ENCODE results near the gene PARD3. TPM values are rescaled to one million over a fixed set of nuclear protein-coding genes. Genes with fewer than 3 reads are reported as not detected.

PARD3 gene
- total RNA-seq, 1 donor from 2014 or later: 58.7 TPM

- Mint-ChIP-seq H3K9me3 (no peaks in the 10 kb centered on the region), H3K27me3 (ENCODE audit: insufficient read depth, low read depth) (no peaks in the 10 kb centered on the region), H3K4me3 (no peak overlapping the region)
Observed at GRCh38 chr10:34627331-34627730, 187.8 kb downstream of the PARD3 start.

GRCh38 chr10:34626158-34626880, 188.8 kb downstream of the PARD3 start:
- Histone ChIP-seq H3K4me2 (no peak overlapping the region), H3K27ac (no peak overlapping the region), H3K4me1 (no peaks in the 10 kb centered on the region), H3K9me3 (ENCODE audit: low read depth) (no peaks in the 10 kb centered on the region), H3K79me2 (ENCODE audit: low read depth) (peaks cover 12% of the 10 kb centered on the region), H3K36me3 (no peaks in the 10 kb centered on the region), H3F3A (ENCODE audit: low read depth) (no peaks in the 10 kb centered on the region), H3K4me3 (no peak overlapping the region), H2AFZ (replicated peaks) (no peak overlapping the region), H3K27me3 (no peaks in the 10 kb centered on the region), H4K20me1 (ENCODE audit: low read depth) (peaks cover 7% of the 10 kb centered on the region), H3K9ac (no peak overlapping the region)
- Mint-ChIP-seq H3K27ac (no peak overlapping the region), H3K4me3 (no peak overlapping the region), H3K4me1 (peaks cover 44% of the 10 kb centered on the region), H3K27me3 (ENCODE audit: insufficient read depth, low read depth) (no peaks in the 10 kb centered on the region), H3K36me3 (no peaks in the 10 kb centered on the region), H3K9me3 (no peaks in the 10 kb centered on the region)
- TF ChIP-seq CTCF (IDR thresholded peaks at IDR 0.05): no peak
- TF ChIP-seq EZH2phosphoT487 (IDR thresholded peaks at IDR 0.05): no peak
- no peak for TF ChIP-seq EZH2 (IDR thresholded peaks at IDR 0.05)
- DNase-seq (ENCODE audit: low spot score): no peak

More at GRCh38 chr10:34627331-34627730, 187.8 kb downstream of the PARD3 start:
- TF ChIP-seq EZH2 (IDR thresholded peaks at IDR 0.05): no peak
- H3K9ac ChIP-seq: no peak overlapping the region
- no peak for DNase-seq (ENCODE audit: low spot score)
- no peak overlapping the region for H2AFZ ChIP-seq (replicated peaks)
- H3K27ac Mint-ChIP-seq: no peak overlapping the region
- H3K36me3 ChIP-seq: no peaks in the 10 kb centered on the region
- no peak overlapping the region for H3K27ac ChIP-seq
- H3K9me3 ChIP-seq (ENCODE audit: low read depth): no peaks in the 10 kb centered on the region
- H3K36me3 Mint-ChIP-seq: peaks cover 3% of the 10 kb centered on the region
- peaks cover 7% of the 10 kb centered on the region for H3K79me2 ChIP-seq (ENCODE audit: low read depth)
- no peaks in the 10 kb centered on the region for H3K4me1 ChIP-seq
- peaks cover 7% of the 10 kb centered on the region for H4K20me1 ChIP-seq (ENCODE audit: low read depth)
- H3K4me2 ChIP-seq: no peak overlapping the region
- H3F3A ChIP-seq (ENCODE audit: low read depth): no peaks in the 10 kb centered on the region
- no peak overlapping the region for H3K4me3 ChIP-seq
- H3K4me1 Mint-ChIP-seq: peaks cover 41% of the 10 kb centered on the region
- no peaks in the 10 kb centered on the region for H3K27me3 ChIP-seq

GRCh38 chr10:34624323-34625153, 190.6 kb downstream of the PARD3 start:
- Histone ChIP-seq H3K79me2 (ENCODE audit: low read depth) (peaks cover 19% of the 10 kb centered on the region), H3K4me2 (no peak overlapping the region), H3K27ac (no peak overlapping the region), H3K9me3 (ENCODE audit: low read depth) (no peaks in the 10 kb centered on the region), H3K4me1 (no peaks in the 10 kb centered on the region), H3F3A (ENCODE audit: low read depth) (no peaks in the 10 kb centered on the region), H3K27me3 (no peaks in the 10 kb centered on the region), H4K20me1 (ENCODE audit: low read depth) (peaks cover 7% of the 10 kb centered on the region), H3K36me3 (no peaks in the 10 kb centered on the region), H3K9ac (no peak overlapping the region), H3K4me3 (no peak overlapping the region), H2AFZ (replicated peaks) (no peak overlapping the region)
- DNase-seq (ENCODE audit: low spot score): no peak
- Mint-ChIP-seq H3K27ac (no peak overlapping the region), H3K4me1 (peaks cover 44% of the 10 kb centered on the region), H3K27me3 (ENCODE audit: insufficient read depth, low read depth) (no peaks in the 10 kb centered on the region), H3K4me3 (no peak overlapping the region), H3K36me3 (no peaks in the 10 kb centered on the region), H3K9me3 (no peaks in the 10 kb centered on the region)
- TF ChIP-seq CTCF (IDR thresholded peaks at IDR 0.05): no peak
- no peak for TF ChIP-seq EZH2 (IDR thresholded peaks at IDR 0.05)
- TF ChIP-seq EZH2phosphoT487 (IDR thresholded peaks at IDR 0.05): no peak

All from neural progenitor cell (in vitro differentiated cells).